Measurements from ENCODE around the gene DMAC2.
A peak's percentile ranks its signal among the peaks of the same experiment; 100 is the strongest.

DMAC2 gene

GRCh38 chr19:41431426-41432386 is 8.0 kb downstream of the DMAC2 start:
- Mint-ChIP-seq H3K4me3 (no peak overlapping the region), H3K36me3 (peaks cover 4% of the 10 kb centered on the region), H3K27ac (no peak overlapping the region), H3K4me1 (peaks cover 28% of the 10 kb centered on the region), H3K27me3 (no peaks in the 10 kb centered on the region), H3K9me3 (no peaks in the 10 kb centered on the region)

- H3K4me3 Mint-ChIP-seq = no peak overlapping the region
- H3K9me3 Mint-ChIP-seq = no peaks in the 10 kb centered on the region
- H3K27me3 Mint-ChIP-seq = no peaks in the 10 kb centered on the region
- peaks cover 28% of the 10 kb centered on the region for H3K4me1 Mint-ChIP-seq
- H3K36me3 Mint-ChIP-seq = no peaks in the 10 kb centered on the region
- H3K27ac Mint-ChIP-seq = no peak overlapping the region
These were observed 8.8 kb downstream of the DMAC2 start for GRCh38 chr19:41430922-41431321.

- H3K9me3 Mint-ChIP-seq = no peaks in the 10 kb centered on the region
- H3K27ac Mint-ChIP-seq = no peak overlapping the region
- peaks cover 24% of the 10 kb centered on the region for H3K4me1 Mint-ChIP-seq
- no peaks in the 10 kb centered on the region for H3K36me3 Mint-ChIP-seq
- H3K27me3 Mint-ChIP-seq = no peaks in the 10 kb centered on the region
- H3K4me3 Mint-ChIP-seq = peak overlapping the region; percentile 33
These were observed 11.2 kb downstream of the DMAC2 start for GRCh38 chr19:41428481-41428859.

GRCh38 chr19:41427647-41428480 is 11.8 kb downstream of the DMAC2 start:
- H3K4me3 Mint-ChIP-seq = peak overlapping the region; percentile 86
- peak overlapping the region; percentile 90 for H3K27ac Mint-ChIP-seq
- peaks cover under 1% of the 10 kb centered on the region for H3K36me3 Mint-ChIP-seq
- H3K4me1 Mint-ChIP-seq = peaks cover 24% of the 10 kb centered on the region
- H3K27me3 Mint-ChIP-seq = no peaks in the 10 kb centered on the region
- H3K9me3 Mint-ChIP-seq = no peaks in the 10 kb centered on the region

- peak within 1 kb of the TSS; percentile 86 for H3K4me3 Mint-ChIP-seq
- H3K9me3 Mint-ChIP-seq = no peaks in the 10 kb centered on the region
- H3K36me3 Mint-ChIP-seq = peaks cover 3% of the 10 kb centered on the region
- peaks cover 24% of the 10 kb centered on the region for H3K4me1 Mint-ChIP-seq
- H3K27me3 Mint-ChIP-seq = no peaks in the 10 kb centered on the region
- peak within 1 kb of the TSS; percentile 90 for H3K27ac Mint-ChIP-seq
These were observed 12.6 kb downstream of the DMAC2 start, which contains the start of gene B3GNT8 for GRCh38 chr19:41426952-41427646. Gene B3GNT8, minus strand, starts transcription at chr19:41427374. Its CDS starts 596 bp downstream, at chr19:41426778.

GRCh38 chr19:41426116-41426841 is 13.4 kb downstream of the DMAC2 start:
- H3K27ac Mint-ChIP-seq = no peak overlapping the region
- H3K4me3 Mint-ChIP-seq = no peak overlapping the region
- H3K27me3 Mint-ChIP-seq = no peaks in the 10 kb centered on the region
- H3K4me1 Mint-ChIP-seq = peaks cover 24% of the 10 kb centered on the region
- peaks cover 3% of the 10 kb centered on the region for H3K36me3 Mint-ChIP-seq
- H3K9me3 Mint-ChIP-seq = no peaks in the 10 kb centered on the region

- Mint-ChIP-seq H3K36me3 (peaks cover 4% of the 10 kb centered on the region), H3K4me1 (peaks cover 24% of the 10 kb centered on the region), H3K9me3 (no peaks in the 10 kb centered on the region), H3K27ac (no peak overlapping the region), H3K4me3 (no peak overlapping the region), H3K27me3 (no peaks in the 10 kb centered on the region)
These were observed 14.3 kb downstream of the DMAC2 start for GRCh38 chr19:41425174-41426115.

- Mint-ChIP-seq H3K4me1 (peaks cover 24% of the 10 kb centered on the region), H3K27me3 (no peaks in the 10 kb centered on the region), H3K27ac (no peak overlapping the region), H3K4me3 (no peak overlapping the region), H3K9me3 (no peaks in the 10 kb centered on the region), H3K36me3 (peaks cover 4% of the 10 kb centered on the region)
These were observed 15.2 kb downstream of the DMAC2 start for GRCh38 chr19:41424335-41425173.

- peaks cover 11% of the 10 kb centered on the region for H3K36me3 Mint-ChIP-seq
These were observed 16.8 kb downstream of the DMAC2 start for GRCh38 chr19:41422955-41423354.

GRCh38 chr19:41422456-41422855 is 17.3 kb downstream of the DMAC2 start:
- H3K27me3 Mint-ChIP-seq = no peaks in the 10 kb centered on the region
- H3K36me3 Mint-ChIP-seq = peaks cover 11% of the 10 kb centered on the region
- no peaks in the 10 kb centered on the region for H3K9me3 Mint-ChIP-seq
- H3K27ac Mint-ChIP-seq = peak overlapping the region; percentile 4
- H3K4me1 Mint-ChIP-seq = peaks cover 6% of the 10 kb centered on the region
- H3K4me3 Mint-ChIP-seq = no peak overlapping the region

More at GRCh38 chr19:41422955-41423354, 16.8 kb downstream of the DMAC2 start:
- peaks cover 11% of the 10 kb centered on the region for H3K4me1 Mint-ChIP-seq
- peak overlapping the region; percentile 4 for H3K27ac Mint-ChIP-seq
- no peaks in the 10 kb centered on the region for H3K9me3 Mint-ChIP-seq
- H3K27me3 Mint-ChIP-seq = no peaks in the 10 kb centered on the region
- H3K4me3 Mint-ChIP-seq = no peak overlapping the region

- H3K27me3 Mint-ChIP-seq = no peaks in the 10 kb centered on the region
- H3K4me1 Mint-ChIP-seq = peaks cover 3% of the 10 kb centered on the region
- no peak overlapping the region for H3K4me3 Mint-ChIP-seq
- H3K9me3 Mint-ChIP-seq = no peaks in the 10 kb centered on the region
- peaks cover 11% of the 10 kb centered on the region for H3K36me3 Mint-ChIP-seq
- no peak overlapping the region for H3K27ac Mint-ChIP-seq
These were observed 17.7 kb downstream of the DMAC2 start for GRCh38 chr19:41421973-41422372.

GRCh38 chr19:41421314-41421713 is 18.4 kb downstream of the DMAC2 start:
- Mint-ChIP-seq H3K4me3 (no peak overlapping the region), H3K36me3 (peaks cover 11% of the 10 kb centered on the region), H3K27ac (no peak overlapping the region), H3K9me3 (no peaks in the 10 kb centered on the region), H3K4me1 (no peaks in the 10 kb centered on the region), H3K27me3 (no peaks in the 10 kb centered on the region)

GRCh38 chr19:41420101-41420880 is 19.4 kb downstream of the DMAC2 start:
- Mint-ChIP-seq H3K27me3 (no peaks in the 10 kb centered on the region), H3K4me1 (no peaks in the 10 kb centered on the region), H3K36me3 (peaks cover 11% of the 10 kb centered on the region), H3K4me3 (no peak overlapping the region), H3K9me3 (no peaks in the 10 kb centered on the region), H3K27ac (no peak overlapping the region)
